Measurements from ENCODE around the gene CHST4.
"Not testable (repeated sequence)": the region's sequence is repeated elsewhere in the genome, so short reads cannot be mapped to it uniquely, and the experiment has no call there.

Gene CHST4

DNA sequence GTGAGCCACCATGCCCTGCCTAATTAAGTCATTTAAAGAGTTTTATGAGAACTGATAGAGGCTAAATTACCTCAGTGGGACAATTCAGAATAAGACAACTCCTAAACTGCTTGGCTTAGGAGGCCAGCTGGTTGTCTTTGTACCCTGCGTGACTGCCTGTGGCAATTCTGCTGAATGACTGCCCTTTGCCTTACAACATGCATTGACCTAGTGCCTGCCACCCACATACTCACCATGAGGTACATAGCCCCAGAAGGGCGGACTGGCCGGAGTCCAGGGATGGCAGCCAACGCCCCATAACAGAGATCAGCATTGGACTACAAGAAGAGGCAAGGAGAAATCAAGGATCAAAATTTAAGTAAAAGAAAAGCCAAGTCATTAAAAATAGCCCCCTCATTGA, 43.4 kb downstream of the CHST4 start:
- DNase-seq (ENCODE audit: low read depth in 2 of 2, low spot score in 1 of 2), result no peak

DNA sequence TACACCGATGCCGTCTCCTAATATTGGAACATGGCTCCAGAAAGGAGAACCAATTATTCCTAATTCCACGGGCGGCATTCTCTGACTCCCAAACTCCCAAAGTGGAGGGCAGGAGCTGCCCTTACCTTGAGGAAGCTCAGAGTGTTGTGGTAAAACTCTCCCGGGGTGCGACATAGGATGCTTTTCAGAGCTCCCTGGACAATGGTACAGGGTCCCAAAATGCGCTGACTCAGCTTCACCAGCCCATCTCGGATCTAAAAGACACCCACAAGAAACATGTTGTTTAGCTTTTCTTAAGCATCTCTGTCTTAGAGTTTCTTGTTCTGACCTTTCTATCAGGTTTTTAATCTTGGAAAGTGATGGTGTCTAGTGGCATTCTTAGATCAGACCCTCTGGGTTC, 43.9 kb downstream of the CHST4 start:
- no peak for DNase-seq (ENCODE audit: low read depth in 2 of 2, low spot score in 1 of 2)

DNA sequence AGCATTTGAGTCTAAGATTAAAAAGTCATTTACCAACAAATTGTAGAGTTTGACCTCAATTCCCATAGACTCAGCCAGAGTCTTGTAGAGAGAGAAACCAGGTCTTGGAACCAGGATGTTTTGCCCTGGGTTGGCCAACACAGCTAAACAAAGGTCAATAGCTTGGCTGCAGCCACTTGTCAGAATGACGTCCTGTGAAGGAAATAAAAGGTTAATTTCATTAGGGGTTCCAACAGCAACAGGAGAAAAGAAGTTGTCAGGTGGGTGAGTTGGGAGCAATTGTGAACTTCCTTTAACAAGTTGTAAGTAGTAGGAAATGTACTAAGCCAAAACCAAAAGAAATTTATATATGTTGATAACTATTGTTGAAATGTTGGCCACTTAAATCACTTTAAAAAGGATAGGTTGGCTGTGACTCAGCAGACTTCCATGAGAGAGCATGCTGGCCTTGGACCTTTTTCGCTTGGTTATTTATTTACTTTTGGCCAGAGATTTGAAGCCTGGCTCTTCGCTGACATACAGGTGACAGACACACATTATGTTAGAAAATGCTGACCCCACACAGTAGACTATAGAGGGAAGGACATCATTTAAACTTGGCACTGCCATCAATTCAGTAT, 46.4 kb downstream of the CHST4 start:
- DNase-seq (ENCODE audit: low read depth in 2 of 2, low spot score in 1 of 2), result no peak

DNA sequence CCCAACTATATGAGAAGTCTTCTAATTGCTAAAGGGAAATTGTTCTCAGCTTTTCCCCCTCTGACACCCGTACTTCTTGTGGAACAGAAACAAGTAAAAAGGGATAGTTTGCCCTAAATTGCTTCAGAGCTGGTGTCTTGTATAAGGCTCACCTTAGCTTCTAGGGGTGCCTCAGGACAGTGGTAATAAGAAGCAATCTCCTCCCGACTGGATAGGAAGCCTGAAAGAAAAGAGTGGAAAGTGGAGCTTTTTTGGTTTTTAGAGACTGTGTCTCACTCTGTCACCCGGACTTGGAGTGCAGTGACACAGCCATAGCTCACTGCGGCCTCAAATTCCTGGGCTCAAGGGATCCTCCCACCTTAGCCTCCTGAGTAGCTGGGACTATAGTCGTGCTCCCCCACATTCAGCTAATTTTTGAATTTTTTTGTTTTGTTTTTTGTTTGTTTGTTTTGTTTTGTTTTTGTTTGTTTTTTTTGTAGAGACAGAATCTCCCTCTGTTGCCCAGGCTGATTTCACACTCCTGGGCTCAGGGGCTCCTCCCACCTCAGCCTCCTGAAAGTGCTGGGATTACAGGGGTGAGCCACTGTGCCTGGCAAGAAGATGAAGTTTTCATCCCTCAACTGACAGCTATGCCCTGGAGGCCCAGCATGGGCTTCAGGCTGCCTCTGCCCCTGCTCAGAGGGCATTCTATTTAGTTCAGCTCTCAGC, 47.3 kb downstream of the CHST4 start:
- no peak for DNase-seq (ENCODE audit: low read depth in 2 of 2, low spot score in 1 of 2)

DNA sequence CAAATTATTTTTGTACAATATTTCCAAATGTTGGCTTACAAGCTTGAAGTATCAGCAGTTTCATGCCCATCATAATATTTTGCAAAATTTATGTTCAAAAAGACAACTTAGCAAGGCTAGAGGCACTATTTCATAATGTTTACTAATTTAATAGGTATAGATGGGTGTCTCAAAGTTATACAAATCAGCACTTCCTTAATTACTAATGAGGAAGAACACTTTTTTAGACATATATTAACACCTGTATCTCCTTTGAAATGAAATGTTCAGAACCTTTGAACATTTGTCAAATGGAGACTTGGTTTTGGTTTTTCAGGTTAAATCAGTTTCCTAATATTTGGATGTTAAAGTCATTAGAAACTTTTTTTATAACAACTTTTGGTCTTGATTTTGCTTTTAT, 48.5 kb downstream of the CHST4 start:
- no peak for DNase-seq (ENCODE audit: low read depth in 2 of 2, low spot score in 1 of 2)

DNA sequence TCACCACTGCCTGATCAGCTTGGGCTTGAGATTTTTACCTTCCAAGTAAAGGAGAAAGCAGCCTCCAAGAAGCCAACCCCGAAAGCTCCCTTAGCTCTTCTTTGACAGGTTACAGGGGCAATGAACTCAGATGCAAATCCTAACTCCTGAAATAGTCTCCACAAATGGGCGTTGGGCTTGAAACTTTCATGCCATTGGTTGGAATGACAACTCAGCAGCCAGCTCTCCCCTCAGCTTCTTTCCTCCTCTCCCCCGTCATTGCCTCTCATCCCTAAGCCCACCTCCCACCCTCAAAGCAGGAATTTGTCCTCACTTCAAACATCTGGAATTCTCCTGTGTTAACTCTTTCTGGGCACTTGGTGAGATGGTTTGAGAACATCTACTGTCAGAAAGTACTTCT, 50.7 kb downstream of the CHST4 start, which contains the start of gene TAT:
TAT (minus strand) TSS at position 122 of the 400 bp plus-strand sequence. CDS start 677 bp downstream, outside the sequence.
- no peak for DNase-seq (ENCODE audit: low read depth in 2 of 2, low spot score in 1 of 2)

DNA sequence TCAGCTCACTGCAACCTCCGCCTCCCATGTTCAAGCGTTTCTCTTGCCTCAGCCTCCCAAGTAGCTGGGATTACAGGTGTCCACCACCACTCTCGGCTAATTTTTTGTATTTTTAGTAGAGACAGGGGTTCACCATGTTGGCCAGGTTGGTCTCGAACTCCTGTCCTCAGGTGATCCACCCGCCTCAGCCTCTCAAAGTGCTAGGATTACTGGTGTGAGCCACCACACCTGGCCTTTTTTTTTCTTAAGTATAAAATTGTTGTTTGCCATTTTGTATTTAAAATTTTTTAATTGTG, 56.3 kb downstream of the CHST4 start:
- not testable (repeated sequence) for DNase-seq (ENCODE audit: low read depth in 2 of 2, low spot score in 1 of 2)

DNA sequence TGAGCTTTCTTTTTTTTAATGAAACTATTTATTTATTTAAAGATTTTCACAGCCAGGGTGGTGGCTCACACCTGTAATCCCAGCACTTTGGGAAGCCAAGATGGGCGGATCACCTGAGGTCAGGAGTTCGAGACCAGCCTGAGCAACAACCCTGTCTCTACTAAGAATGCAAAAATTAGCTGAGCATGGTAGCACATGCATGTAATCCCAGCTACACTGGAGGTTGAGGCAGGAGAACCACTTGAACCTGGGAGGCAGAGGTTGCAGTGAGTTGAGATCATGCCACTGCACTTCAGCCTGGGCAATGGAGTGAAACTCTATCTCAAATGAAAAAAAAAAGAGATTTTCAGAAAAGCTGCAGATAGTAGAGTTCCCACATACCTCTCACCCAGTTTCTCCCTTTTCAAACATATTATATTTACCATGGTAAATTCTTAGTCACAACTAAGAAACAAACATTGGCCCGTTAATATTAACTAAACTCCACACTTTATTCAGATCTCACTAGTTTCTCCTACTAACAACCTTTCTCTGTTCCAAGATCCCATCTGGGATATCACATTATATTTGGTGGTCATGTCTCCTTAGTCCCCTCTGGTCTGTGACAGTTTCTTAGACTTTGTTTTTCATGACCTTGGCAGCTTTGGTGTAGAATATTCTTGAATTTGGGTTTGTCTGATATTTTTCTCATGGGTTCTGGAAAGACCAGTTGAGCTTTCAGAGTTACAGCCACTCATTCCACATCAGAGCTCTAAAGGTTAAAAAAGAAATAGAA, 58.5 kb downstream of the CHST4 start:
- DNase-seq (ENCODE audit: low read depth in 2 of 2, low spot score in 1 of 2), result no peak

DNA sequence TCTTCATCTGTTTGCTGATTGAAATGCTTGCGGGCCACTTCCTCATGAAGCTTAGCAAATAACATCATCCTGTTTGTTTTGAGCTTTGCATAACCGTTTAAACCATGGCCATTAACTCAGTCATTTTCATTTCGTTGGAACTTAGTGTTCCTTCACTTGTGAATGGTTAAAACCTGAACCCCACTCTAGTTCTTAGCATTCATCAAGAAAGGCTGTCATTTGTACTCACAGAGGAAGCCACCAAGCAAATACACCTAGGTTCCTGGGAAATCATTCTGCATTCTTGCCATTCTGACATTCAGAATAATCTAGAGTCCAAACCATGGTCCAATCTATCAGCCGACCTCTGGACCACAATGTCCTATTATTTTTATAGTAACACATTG, 59.1 kb downstream of the CHST4 start:
- DNase-seq (ENCODE audit: low read depth in 2 of 2, low spot score in 1 of 2), result no peak

All from stimulated activated CD8-positive, alpha-beta memory T cell treated with anti-CD3 and anti-CD28 coated beads, Interleukin-4, amount 100 ng/mL, for 4 hours (primary cell).